Osteocyte (in vitro differentiated cells): ENCODE measurements around the gene GYS1. TPM values are rescaled to one million over a fixed set of nuclear protein-coding genes. Genes with fewer than 3 reads are reported as not detected.
"Not testable (repeated sequence)": the region's sequence is repeated elsewhere in the genome, so short reads cannot be mapped to it uniquely, and the experiment has no call there.

Experiments
- DNase-seq: peaks from one replicate; pipeline ENCODE4 v3.0.0; 2021; ENCODE audit warnings: mixed read lengths; ENCODE audit not compliant: unreplicated experiment; ENCODE audit errors: extremely low spot score
- H3K27ac Mint-ChIP-seq: one replicate; pipeline ENCODE4 v1.8.0; 2021; ENCODE audit warnings: mild to moderate bottlenecking, mixed read lengths; ENCODE audit not compliant: unreplicated experiment
- H3K27me3 Mint-ChIP-seq: one replicate; pipeline ENCODE4 v1.8.0; 2021; ENCODE audit warnings: mixed read lengths; ENCODE audit not compliant: unreplicated experiment
- H3K36me3 Mint-ChIP-seq: one replicate; pipeline ENCODE4 v1.8.0; 2021; ENCODE audit warnings: mixed read lengths; ENCODE audit not compliant: unreplicated experiment
- H3K4me1 Mint-ChIP-seq: one replicate; pipeline ENCODE4 v1.8.0; 2021; ENCODE audit warnings: mixed read lengths; ENCODE audit not compliant: unreplicated experiment
- H3K4me3 Mint-ChIP-seq: one replicate; pipeline ENCODE4 v1.8.0; 2021; ENCODE audit warnings: mild to moderate bottlenecking, moderate library complexity, mixed read lengths; ENCODE audit not compliant: unreplicated experiment
- H3K9me3 Mint-ChIP-seq: one replicate; pipeline ENCODE4 v1.8.0; 2021; ENCODE audit warnings: mixed read lengths; ENCODE audit not compliant: unreplicated experiment
- total RNA-seq: library from RNA; stranded (reverse); gene quantifications from 2 replicates; pipeline ENCODE4 v1.2.1, GENCODE V29; 2021
- TF ChIP-seq, protein P1 (sequence below): fragments of 200-600 bp; sonication (generic); IDR thresholded peaks from 2 replicates; pipeline ENCODE4 v1.5.0; 2021; ENCODE audit warnings: antibody characterized with exemption, mild to moderate bottlenecking, moderate library complexity

The GYS1 gene
- total RNA-seq, 1 donor from 2014 or later: 42.2 TPM

DNA sequence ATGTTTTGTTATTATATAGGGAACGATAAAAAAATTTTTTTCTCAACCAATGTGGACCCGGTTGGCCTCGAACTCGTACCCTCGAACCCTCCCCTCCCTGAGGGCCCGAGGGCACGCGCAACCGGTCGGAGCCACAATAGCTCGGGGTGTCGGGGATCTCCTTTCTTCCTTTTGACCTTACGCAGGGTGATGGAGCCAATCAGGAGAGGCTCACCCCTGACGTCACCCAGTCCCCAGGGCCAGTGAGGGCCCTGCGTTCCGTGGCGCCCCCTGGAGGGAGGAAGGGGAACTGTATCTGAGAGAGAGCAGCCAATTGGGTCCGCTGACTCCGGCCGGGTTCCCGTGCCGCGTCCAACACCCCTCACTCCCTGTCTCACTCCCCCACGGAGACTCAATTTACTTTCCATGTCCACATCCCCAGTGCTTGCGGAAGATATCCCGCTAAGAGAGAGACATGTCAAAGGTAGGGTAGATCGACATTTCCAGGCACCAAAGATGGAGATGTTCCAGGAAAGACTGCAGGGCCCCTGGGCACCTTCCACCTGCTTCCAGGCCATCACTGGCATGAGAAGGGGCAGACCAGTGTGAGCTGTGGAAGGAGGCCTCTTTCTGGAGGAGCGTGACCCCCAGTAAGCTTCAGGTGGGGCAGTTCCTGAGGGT, 38.7 kb upstream of the GYS1 start, which contains the start of gene CGB2:
TSS of gene CGB2 (plus strand) at position 249 of the 660 bp plus-strand sequence. CDS start at position 455, 206 bp downstream.
- H3K27me3 Mint-ChIP-seq, H3K4me3 Mint-ChIP-seq, H3K27ac Mint-ChIP-seq, DNase-seq, H3K4me1 Mint-ChIP-seq, H3K9me3 Mint-ChIP-seq, H3K36me3 Mint-ChIP-seq: not testable (repeated sequence)
- TF ChIP-seq, protein P1, sequence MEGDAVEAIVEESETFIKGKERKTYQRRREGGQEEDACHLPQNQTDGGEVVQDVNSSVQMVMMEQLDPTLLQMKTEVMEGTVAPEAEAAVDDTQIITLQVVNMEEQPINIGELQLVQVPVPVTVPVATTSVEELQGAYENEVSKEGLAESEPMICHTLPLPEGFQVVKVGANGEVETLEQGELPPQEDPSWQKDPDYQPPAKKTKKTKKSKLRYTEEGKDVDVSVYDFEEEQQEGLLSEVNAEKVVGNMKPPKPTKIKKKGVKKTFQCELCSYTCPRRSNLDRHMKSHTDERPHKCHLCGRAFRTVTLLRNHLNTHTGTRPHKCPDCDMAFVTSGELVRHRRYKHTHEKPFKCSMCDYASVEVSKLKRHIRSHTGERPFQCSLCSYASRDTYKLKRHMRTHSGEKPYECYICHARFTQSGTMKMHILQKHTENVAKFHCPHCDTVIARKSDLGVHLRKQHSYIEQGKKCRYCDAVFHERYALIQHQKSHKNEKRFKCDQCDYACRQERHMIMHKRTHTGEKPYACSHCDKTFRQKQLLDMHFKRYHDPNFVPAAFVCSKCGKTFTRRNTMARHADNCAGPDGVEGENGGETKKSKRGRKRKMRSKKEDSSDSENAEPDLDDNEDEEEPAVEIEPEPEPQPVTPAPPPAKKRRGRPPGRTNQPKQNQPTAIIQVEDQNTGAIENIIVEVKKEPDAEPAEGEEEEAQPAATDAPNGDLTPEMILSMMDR: peak; percentile 39

DNA sequence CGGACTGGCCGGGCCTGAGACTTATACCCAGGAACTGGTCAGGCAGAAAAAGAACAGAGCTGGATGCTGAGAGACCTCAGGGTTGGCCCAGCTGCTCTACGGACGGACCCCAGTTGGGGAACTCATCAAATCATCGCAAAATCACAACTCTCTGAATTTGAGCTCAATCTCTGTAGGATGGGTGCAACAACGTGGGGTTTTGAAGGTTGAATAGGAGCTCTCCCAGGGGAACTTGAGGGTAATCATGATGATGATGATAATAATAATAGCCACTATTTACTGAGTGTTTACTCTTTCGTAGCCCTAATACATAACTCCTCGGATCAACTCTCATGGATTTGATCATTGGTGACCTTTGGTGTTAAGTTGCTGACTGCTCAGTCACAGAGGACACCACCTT, 37.2 kb upstream of the GYS1 start:
- not testable (repeated sequence) for H3K9me3 Mint-ChIP-seq, H3K4me3 Mint-ChIP-seq, H3K27ac Mint-ChIP-seq, H3K27me3 Mint-ChIP-seq, DNase-seq, H3K36me3 Mint-ChIP-seq
- peaks cover 11% of the 10 kb centered on the region for H3K4me1 Mint-ChIP-seq

DNA sequence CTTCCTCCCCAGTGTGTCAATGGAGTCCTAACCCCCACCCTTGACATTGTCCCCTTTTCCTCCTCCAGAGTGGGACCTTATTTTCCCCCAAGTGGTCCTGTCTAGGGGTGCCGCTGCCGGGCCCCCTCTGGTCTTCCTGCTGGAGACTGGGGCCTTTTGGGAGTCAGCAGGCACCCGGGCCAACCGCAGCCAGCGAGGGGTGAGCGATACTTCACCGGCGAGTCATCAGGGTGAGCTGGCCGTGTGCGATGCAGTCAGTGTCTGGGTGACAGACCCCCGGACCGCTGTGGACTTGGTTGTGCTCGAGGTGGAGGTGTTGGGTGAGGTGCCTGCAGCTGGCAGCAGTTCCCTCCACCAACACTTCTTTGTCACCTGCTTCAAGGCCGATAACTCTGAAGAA, 36.6 kb upstream of the GYS1 start:
- not testable (repeated sequence) for H3K4me3 Mint-ChIP-seq, H3K36me3 Mint-ChIP-seq, DNase-seq, H3K9me3 Mint-ChIP-seq, H3K27ac Mint-ChIP-seq, H3K27me3 Mint-ChIP-seq
- H3K4me1 Mint-ChIP-seq: peaks cover 11% of the 10 kb centered on the region

DNA sequence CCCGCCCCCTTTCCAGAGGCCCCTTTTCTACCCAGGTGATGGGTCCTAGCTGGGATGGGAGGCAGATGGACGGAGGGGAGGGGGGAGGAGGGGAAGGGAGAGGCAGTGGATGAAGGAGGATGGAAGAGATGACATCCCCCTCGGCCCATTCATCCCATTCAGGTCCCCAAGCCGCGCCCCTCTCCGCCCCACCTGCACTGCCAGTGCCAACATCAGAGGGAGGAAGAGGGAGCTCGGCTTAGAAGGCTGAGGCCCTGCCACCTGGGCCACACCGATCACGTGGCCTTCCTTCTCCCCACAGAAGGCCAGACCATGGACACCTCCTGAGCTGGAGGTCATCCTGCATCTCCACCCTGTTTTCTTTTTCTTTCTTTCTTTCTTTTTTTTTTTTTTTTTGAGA, 35.6 kb upstream of the GYS1 start:
- not testable (repeated sequence) for DNase-seq, H3K27me3 Mint-ChIP-seq, H3K9me3 Mint-ChIP-seq, H3K27ac Mint-ChIP-seq, H3K36me3 Mint-ChIP-seq, H3K4me3 Mint-ChIP-seq
- H3K4me1 Mint-ChIP-seq: peaks cover 11% of the 10 kb centered on the region

DNA sequence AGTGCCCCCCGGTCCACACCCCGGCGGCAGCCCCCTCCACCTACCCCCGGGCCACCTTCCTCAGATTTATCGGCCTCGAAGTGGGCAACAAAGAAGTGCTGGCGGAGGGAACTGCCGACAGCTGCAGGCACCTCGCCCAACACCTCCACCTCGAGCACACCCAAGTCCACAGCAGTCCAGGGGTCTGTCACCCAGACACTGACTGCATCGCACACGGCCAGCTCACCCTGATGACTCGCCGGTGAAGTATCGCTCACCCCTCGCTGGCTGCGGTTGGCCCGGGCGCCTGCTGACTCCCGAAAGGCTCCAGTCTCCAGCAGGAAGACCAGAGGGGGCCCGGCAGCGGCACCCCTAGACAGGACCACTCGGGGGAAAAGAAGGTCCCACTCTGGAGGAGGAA, 32.5 kb upstream of the GYS1 start:
- H3K36me3 Mint-ChIP-seq, H3K9me3 Mint-ChIP-seq, H3K27ac Mint-ChIP-seq, H3K4me3 Mint-ChIP-seq, DNase-seq, H3K27me3 Mint-ChIP-seq: not testable (repeated sequence)
- H3K4me1 Mint-ChIP-seq: peaks cover 13% of the 10 kb centered on the region

DNA sequence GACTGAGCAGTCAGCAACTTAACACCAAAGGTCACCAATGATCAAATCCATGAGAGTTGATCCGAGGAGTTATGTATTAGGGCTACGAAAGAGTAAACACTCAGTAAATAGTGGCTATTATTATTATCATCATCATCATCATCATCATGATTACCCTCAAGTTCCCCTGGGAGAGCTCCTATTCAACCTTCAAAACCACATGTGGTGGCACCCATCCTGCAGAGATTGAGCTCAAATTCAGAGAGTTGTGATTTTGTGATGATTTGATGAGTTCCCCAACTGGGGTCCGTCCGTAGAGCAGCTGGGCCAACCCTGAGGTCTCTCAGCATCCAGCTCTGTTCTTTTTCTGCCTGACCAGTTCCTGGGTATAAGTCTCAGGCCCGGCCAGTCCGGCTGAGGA, 32.0 kb upstream of the GYS1 start:
- H3K9me3 Mint-ChIP-seq, H3K4me3 Mint-ChIP-seq, H3K27me3 Mint-ChIP-seq, H3K27ac Mint-ChIP-seq, H3K36me3 Mint-ChIP-seq, DNase-seq: not testable (repeated sequence)
- H3K4me1 Mint-ChIP-seq: peaks cover 13% of the 10 kb centered on the region

DNA sequence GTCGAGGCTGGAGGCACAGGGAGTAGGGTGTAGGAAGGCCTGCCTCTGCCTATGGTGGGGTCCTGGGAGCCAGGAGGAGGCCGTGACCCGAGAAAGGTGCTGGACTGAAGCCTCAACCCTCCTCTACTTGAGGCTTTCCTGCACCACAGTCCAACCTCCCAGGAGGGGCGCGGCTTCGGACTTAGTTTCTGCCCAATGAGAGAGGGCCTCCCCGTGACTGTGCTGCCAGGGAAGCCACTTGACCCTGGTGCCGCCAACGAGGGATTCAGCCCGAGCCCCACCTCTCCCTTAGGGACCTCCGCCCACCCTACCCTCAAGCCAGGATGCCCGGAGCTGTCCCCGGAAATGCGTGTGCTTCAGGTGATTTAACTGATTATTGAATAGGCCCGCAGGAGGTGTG, 31.1 kb upstream of the GYS1 start, which contains the start of gene CGB3:
TSS of gene CGB3 (minus strand) at position 101 of the 400 bp plus-strand sequence. CDS start 362 bp downstream, outside the sequence.
- not testable (repeated sequence) for H3K27ac Mint-ChIP-seq, H3K4me3 Mint-ChIP-seq, H3K36me3 Mint-ChIP-seq, DNase-seq, H3K9me3 Mint-ChIP-seq, H3K27me3 Mint-ChIP-seq
- peaks cover 10% of the 10 kb centered on the region for H3K4me1 Mint-ChIP-seq

DNA sequence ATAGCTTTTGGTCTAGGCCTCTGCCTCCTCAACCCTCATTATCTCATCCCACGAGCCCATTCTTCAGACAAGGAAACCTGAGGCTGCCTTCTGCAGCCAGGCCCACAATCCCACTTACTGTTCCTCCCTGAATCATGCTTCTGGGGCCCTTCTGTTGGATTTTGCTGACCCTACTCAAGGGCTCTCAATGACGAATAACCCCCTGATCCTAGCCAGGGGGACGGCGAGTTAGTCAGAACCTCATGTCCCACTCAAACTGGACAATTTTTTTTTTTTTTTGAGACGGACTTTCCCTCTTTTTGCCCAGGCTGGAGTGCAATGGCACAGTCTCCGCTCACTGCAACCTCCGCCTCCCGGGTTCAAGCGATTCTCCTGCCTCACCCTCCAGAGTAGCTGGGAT, 29.0 kb upstream of the GYS1 start:
- Mint-ChIP-seq H3K36me3 (no peaks in the 10 kb centered on the region), H3K9me3 (no peaks in the 10 kb centered on the region), H3K27ac (no peak overlapping the region), H3K27me3 (peaks cover 4% of the 10 kb centered on the region), H3K4me3 (no peak overlapping the region), H3K4me1 (peaks cover 18% of the 10 kb centered on the region)
- no peak for DNase-seq
- TF ChIP-seq, protein P1: no peak
